Thoracic aorta (tissue), 2 donors: ENCODE data around the gene GP1BB. TPM values are rescaled to one million over a fixed set of nuclear protein-coding genes. Genes with fewer than 3 reads are reported as not detected.
A peak's percentile ranks its signal among the peaks of the same experiment; 100 is the strongest.

Experiments used
- ATAC-seq: fragments of 150-250 bp; one replicate; pipeline ENCODE4 v1.8.0; 2017; ENCODE audit warnings: low read depth; ENCODE audit not compliant: insufficient number of reproducible peaks, low FRiP score
- DNase-seq: peaks from one replicate; pipeline ENCODE4 v3.0.0-alpha.2; 2020; ENCODE audit warnings: low spot score
- H3K27ac ChIP-seq, 2 donors: fragments of 200-600 bp; sonication (generic); 1 replicate in 1 of 2; 2 replicates in 1 of 2; pipeline ENCODE4 v1.5.1; 2016; ENCODE audit warnings: mild to moderate bottlenecking in 2 of 2, moderate library complexity in 2 of 2
- H3K27me3 ChIP-seq: fragments of 200-600 bp; sonication (generic); replicated peaks from 2 replicates; pipeline ENCODE4 v1.6.0; 2016; ENCODE audit warnings: mild to moderate bottlenecking; ENCODE audit not compliant: insufficient read depth
- H3K36me3 ChIP-seq: fragments of 200-600 bp; sonication (generic); one replicate; pipeline ENCODE4 v1.5.1; 2016
- H3K4me1 ChIP-seq, 2 donors: fragments of 200-600 bp; sonication (generic); 1 replicate in 1 of 2; 2 replicates in 1 of 2; pipeline versions ENCODE4 v1.5.1 to v1.6.0; 2016; ENCODE audit warnings: low read depth in 2 of 2, mild to moderate bottlenecking in 1 of 2; ENCODE audit not compliant: control insufficient read depth in 1 of 2
- H3K4me3 ChIP-seq: fragments of 200-600 bp; sonication (generic); 2 replicates; pipeline ENCODE4 v1.5.1; 2016; ENCODE audit warnings: mild to moderate bottlenecking
- H3K9me3 ChIP-seq: fragments of 200-600 bp; sonication (generic); 2 replicates; pipeline ENCODE4 v1.5.1; 2016
- total RNA-seq, 2 donors: library from RNA; depleted of rRNA; stranded (reverse); fragments of >200 nt; gene quantifications; one replicate each; pipeline versions ENCODE4 v1.1.0 to v1.2.3, GENCODE V29; 2016
- TF ChIP-seq, protein P1 (sequence below): fragments of 200-600 bp; sonication (generic); IDR thresholded peaks from one replicate; pipeline ENCODE4 v1.5.1; 2019; ENCODE audit warnings: antibody characterized with exemption

GP1BB gene
- total RNA-seq, 2 donors from 2014 or later: 13.1 to 30.3 TPM

DNA sequence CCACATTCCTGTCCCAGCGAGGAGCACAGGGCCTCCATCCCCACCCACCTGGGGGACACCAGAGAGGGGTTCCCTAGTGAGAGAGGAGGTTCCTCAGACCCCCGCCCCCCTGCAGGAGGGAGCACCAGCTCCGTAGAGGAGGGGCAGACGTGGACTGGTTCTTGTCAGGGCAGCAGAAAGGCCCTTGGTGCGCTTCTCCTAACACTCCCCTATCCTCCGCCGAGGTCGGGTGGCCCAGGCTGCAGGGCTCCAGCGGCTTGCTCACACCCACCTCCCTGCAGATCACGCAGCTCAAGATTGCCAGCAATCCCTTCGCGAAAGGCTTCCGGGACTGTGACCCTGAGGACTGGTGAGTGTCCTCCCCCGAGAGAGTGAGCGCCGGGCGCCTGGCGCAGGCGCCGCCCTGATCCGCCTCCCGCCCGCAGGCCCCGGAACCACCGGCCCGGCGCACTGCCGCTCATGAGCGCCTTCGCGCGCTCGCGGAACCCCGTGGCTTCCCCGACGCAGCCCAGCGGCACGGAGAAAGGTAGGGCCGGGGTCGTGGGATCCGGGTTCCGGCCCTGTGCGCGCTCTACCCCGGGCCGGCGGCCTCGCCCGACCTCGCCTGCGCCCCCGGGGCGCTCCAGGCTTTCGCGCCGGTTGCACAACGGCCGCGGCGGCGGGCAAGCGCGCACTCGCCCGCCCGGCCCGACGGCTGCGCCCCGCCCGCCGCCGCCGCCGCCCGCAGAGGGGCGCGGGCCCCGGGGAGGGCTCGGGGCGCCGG lies 42.3 kb downstream of the GP1BB start:
- DNase-seq (no peak), ATAC-seq (no peak)
- Histone ChIP-seq H3K9me3 (no peaks in the 10 kb centered on the region), H3K27ac (no peak overlapping the region), H3K36me3 (no peaks in the 10 kb centered on the region), H3K4me1 (no peaks in the 10 kb centered on the region), H3K27me3 (no peaks in the 10 kb centered on the region), H3K4me3 (peak overlapping the region; percentile 33)
- TF ChIP-seq, protein P1, sequence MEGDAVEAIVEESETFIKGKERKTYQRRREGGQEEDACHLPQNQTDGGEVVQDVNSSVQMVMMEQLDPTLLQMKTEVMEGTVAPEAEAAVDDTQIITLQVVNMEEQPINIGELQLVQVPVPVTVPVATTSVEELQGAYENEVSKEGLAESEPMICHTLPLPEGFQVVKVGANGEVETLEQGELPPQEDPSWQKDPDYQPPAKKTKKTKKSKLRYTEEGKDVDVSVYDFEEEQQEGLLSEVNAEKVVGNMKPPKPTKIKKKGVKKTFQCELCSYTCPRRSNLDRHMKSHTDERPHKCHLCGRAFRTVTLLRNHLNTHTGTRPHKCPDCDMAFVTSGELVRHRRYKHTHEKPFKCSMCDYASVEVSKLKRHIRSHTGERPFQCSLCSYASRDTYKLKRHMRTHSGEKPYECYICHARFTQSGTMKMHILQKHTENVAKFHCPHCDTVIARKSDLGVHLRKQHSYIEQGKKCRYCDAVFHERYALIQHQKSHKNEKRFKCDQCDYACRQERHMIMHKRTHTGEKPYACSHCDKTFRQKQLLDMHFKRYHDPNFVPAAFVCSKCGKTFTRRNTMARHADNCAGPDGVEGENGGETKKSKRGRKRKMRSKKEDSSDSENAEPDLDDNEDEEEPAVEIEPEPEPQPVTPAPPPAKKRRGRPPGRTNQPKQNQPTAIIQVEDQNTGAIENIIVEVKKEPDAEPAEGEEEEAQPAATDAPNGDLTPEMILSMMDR: no peak

DNA sequence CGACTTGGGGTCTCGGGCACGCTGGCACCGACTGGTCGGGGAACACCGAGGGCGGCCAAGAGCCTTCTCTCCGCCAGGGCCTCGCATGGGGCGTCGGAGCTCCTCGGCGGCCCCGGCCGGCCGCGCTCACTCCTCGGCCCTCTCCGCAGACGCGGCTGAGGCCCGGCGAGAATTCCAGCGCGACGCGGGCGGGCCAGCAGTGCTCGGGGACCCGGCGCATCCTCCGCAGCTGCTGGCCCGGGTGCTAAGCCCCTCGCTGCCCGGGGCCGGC lies 42.8 kb downstream of the GP1BB start:
- peak overlapping the region; percentile 54 for H3K4me3 ChIP-seq
- H3K4me1 ChIP-seq: no peaks in the 10 kb centered on the region
- ATAC-seq (no peak), DNase-seq (no peak)
- no peak overlapping the region for H3K27ac ChIP-seq
- no peaks in the 10 kb centered on the region for H3K27me3 ChIP-seq
- TF ChIP-seq, protein P1: no peak
- no peaks in the 10 kb centered on the region for H3K9me3 ChIP-seq
- H3K36me3 ChIP-seq: no peaks in the 10 kb centered on the region

DNA sequence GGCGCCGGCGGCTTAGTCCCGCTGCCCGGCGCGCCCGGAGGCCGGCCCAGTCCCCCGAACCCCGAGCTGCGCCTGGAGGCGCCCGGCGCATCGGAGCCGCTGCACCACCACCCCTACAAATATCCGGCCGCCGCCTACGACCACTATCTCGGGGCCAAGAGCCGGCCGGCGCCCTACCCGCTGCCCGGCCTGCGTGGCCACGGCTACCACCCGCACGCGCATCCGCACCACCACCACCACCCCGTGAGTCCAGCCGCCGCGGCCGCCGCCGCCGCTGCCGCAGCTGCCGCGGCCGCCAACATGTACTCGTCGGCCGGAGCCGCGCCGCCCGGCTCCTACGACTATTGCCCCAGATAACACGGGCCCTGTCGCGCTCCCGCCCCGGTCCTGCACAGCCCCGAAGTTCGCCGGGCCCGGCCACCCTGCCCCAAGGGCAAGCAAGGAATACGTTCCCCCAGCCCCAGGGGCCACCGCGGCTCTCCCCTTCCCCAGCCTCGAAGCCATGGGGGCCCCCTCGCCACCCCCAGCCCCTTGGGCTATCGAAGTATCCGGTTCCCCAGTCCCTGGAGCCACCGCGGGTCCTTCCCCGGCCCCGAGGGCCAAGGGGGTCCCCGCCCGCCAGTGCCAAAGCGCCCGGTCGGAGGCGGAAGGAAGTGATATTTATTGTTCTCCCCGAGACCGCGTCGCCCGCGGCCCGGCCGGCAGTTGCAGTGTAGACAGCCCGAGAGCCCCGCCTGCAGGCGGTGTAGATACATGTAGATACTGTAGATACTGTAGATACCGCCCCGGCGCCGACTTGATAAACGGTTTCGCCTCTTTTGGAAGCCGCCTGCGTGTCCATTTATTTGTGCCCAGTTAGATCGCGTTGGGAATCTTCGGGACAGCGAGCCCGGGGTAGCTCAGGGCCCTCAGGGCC lies 43.4 kb downstream of the GP1BB start:
- H3K27ac ChIP-seq: no peak overlapping the region
- no peaks in the 10 kb centered on the region for H3K9me3 ChIP-seq
- peak overlapping the region; percentile 54 for H3K4me3 ChIP-seq
- ATAC-seq (no peak), DNase-seq (no peak)
- no peaks in the 10 kb centered on the region for H3K4me1 ChIP-seq
- H3K36me3 ChIP-seq: no peaks in the 10 kb centered on the region
- no peaks in the 10 kb centered on the region for H3K27me3 ChIP-seq
- TF ChIP-seq, protein P1: no peak

DNA sequence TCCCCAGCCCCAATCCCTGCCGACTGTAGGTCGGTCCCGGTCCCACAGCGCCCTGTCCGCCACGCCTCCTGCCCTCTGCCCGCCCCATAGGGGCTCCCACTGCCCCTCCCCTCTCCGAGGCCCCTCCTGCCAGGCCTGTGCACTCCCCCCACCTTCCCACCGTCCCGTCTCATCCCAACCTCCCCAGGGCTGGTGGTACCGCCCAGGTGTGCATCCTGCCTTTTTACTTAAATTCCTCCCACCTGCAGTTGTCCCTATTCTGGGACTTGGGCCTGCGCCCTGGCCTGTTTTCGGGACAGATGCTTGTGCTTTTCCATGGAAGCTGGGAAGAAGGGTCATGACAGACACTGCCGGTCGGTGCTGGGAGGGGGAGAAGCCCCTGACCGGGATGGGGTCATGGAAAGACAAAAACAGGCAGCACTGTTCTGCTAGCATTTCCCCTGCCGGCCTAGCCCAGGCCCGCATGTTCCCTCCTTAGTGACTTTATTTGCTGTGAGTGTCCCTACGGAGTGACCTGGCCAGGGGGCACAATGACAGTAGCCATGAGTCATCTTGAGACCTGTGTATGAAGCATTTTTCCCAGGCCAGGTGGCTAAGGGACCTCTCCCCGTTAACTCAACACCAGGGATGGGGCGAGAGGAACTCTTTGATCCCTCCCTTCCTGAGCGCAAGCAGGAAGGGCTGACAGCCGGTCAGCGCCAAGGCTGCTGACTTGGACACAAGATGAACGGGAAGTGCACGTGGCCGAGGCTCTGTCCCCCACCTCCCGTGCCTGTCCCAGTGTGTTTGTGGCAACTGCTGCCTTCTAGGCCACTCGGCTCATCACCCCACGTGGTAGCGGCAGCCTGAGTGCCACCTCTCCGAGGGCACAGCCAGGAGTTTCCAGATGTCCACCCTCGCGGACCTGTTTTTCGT lies 44.3 kb downstream of the GP1BB start:
- no peaks in the 10 kb centered on the region for H3K4me1 ChIP-seq
- H3K27me3 ChIP-seq: no peaks in the 10 kb centered on the region
- TF ChIP-seq, protein P1: no peak
- no peak for DNase-seq
- no peaks in the 10 kb centered on the region for H3K36me3 ChIP-seq
- no peak overlapping the region for H3K27ac ChIP-seq
- ATAC-seq: no peak
- no peaks in the 10 kb centered on the region for H3K9me3 ChIP-seq
- H3K4me3 ChIP-seq: peak overlapping the region; percentile 54

DNA sequence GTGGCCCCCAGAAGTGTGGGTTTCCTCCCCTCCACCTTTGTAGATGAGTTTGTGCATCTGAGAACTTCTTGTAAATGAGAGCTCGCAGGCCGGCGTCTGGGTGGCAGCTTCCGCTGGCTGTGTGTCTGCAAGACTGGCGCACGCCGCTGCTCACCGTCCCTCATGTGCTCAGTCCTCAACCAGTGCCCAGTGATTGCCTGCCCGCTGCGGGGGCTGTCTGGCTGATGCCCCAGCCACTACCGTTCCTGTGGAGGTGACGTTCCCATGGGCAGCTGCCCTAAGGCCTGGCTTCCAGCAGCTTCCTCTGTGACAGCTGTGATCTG lies 46.0 kb downstream of the GP1BB start:
- no peak overlapping the region for H3K27ac ChIP-seq
- TF ChIP-seq, protein P1: no peak
- ATAC-seq (no peak), DNase-seq (no peak)
- H3K4me1 ChIP-seq: no peaks in the 10 kb centered on the region
- H3K9me3 ChIP-seq: no peaks in the 10 kb centered on the region
- no peak overlapping the region for H3K4me3 ChIP-seq
- no peaks in the 10 kb centered on the region for H3K36me3 ChIP-seq
- no peaks in the 10 kb centered on the region for H3K27me3 ChIP-seq
